AG20443 (cell line): Measurements from ENCODE around the gene CDH6.

Experiments used
- DNase-seq: peaks from one replicate; pipeline ENCODE4 v3.0.0; 2012; ENCODE audit warnings: low spot score, mixed read lengths

CDH6 gene

GRCh38 chr5:31377274-31377946 is 183.9 kb downstream of the CDH6 start:
- no peak for DNase-seq

GRCh38 chr5:31378136-31378535 is 184.7 kb downstream of the CDH6 start:
- DNase-seq, result no peak
